Breast epithelium (tissue), 4 donors: ENCODE measurements around the gene CAMK2A. TPM values are rescaled to one million over a fixed set of nuclear protein-coding genes. Genes with fewer than 3 reads are reported as not detected.

ENCODE experiments used
- DNase-seq, 2 donors: peaks; one replicate each; pipeline ENCODE4 v3.0.0-alpha.2; 2019; ENCODE audit warnings: low spot score in 2 of 2
- H3K27ac ChIP-seq, 2 donors: fragments of 200-600 bp; sonication (generic) in 1 of 2; one replicate each; pipeline ENCODE4 v1.5.1; 2016 to 2019; ENCODE audit warnings: mild to moderate bottlenecking in 1 of 2
- H3K27me3 ChIP-seq, 2 donors: fragments of 200-600 bp; sonication (generic) in 1 of 2; one replicate each; pipeline versions ENCODE4 v1.5.1 to v1.6.0; 2017 to 2019; ENCODE audit warnings: control low read depth in 1 of 2, mild to moderate bottlenecking in 1 of 2
- H3K36me3 ChIP-seq: fragments of 200-600 bp; one replicate; pipeline ENCODE4 v1.5.1; 2019
- H3K4me1 ChIP-seq, 2 donors: fragments of 200-600 bp; sonication (generic); one replicate each; pipeline ENCODE4 v1.5.1; 2016 to 2019; ENCODE audit warnings: control low read depth in 1 of 2
- H3K4me3 ChIP-seq, 3 donors: fragments of 200-600 bp; sonication (generic); 1 replicate in 2 of 3; 2 replicates in 1 of 3; pipeline ENCODE4 v1.5.1; 2016 to 2019; ENCODE audit warnings: mild to moderate bottlenecking in 3 of 3, moderate library complexity in 2 of 3
- H3K9me3 ChIP-seq, 2 donors: fragments of 200-600 bp; sonication (generic) in 1 of 2; one replicate each; pipeline ENCODE4 v1.5.1; 2016 to 2019; ENCODE audit warnings: control low read depth in 1 of 2
- CTCF ChIP-seq, 3 donors: fragments of 450-650 bp; IDR thresholded peaks; one replicate each; pipeline ENCODE4 v1.5.1; 2016 to 2017; ENCODE audit warnings: antibody characterized with exemption in 3 of 3, mild to moderate bottlenecking in 3 of 3, moderate library complexity in 3 of 3
- POLR2A ChIP-seq: fragments of 450-650 bp; IDR thresholded peaks from one replicate; pipeline ENCODE4 v1.6.1; 2016; ENCODE audit warnings: antibody characterized with exemption, mild to moderate bottlenecking, moderate library complexity
- POLR2AphosphoS5 ChIP-seq, 3 donors: sonication (generic); formaldehyde crosslinking; IDR thresholded peaks; one replicate each; pipeline ENCODE4 v1.6.1; 2017; ENCODE audit warnings: antibody characterized with exemption in 3 of 3
- intact Hi-C: fragments of 100-400 bp; cut with DNase I; formaldehyde crosslinking; loops from one replicate; pipeline ENCODE4 v1.15.1; 2023; ENCODE audit warnings: low total_unique reads
- total RNA-seq, 3 donors: library from RNA; depleted of rRNA; stranded (reverse); fragments of >200 nt; gene quantifications; one replicate each; pipeline ENCODE4 v1.1.0, GENCODE V29; 2016

Gene CAMK2A
- total RNA-seq, 3 donors from 2014 or later, result under 0.01 TPM; not detected in 2

GRCh38 chr5:150172556-150172955, 117.0 kb downstream of the CAMK2A start:
- H3K4me3 ChIP-seq, result no peak overlapping the region
- H3K27me3 ChIP-seq, result no peaks in the 10 kb centered on the region
- H3K9me3 ChIP-seq, result no peaks in the 10 kb centered on the region
- DNase-seq, result no peak
- intact Hi-C loops, result no loop called here
- no peak overlapping the region for H3K27ac ChIP-seq
- no peaks in the 10 kb centered on the region for H3K36me3 ChIP-seq
- no peaks in the 10 kb centered on the region for H3K4me1 ChIP-seq
- TF ChIP-seq POLR2AphosphoS5 (IDR thresholded peaks at IDR 0.05) (no peak), POLR2A (no peak), CTCF (IDR thresholded peaks at IDR 0.05) (no peak)

GRCh38 chr5:150172145-150172544, 117.4 kb downstream of the CAMK2A start:
- no peak for DNase-seq
- no peak overlapping the region for H3K4me3 ChIP-seq
- peaks cover 0 to 3% of the 10 kb centered on the region in 2 donors for H3K27me3 ChIP-seq
- no peak for TF ChIP-seq CTCF (IDR thresholded peaks at IDR 0.05)
- TF ChIP-seq POLR2AphosphoS5 (IDR thresholded peaks at IDR 0.05), result no peak
- no peak for TF ChIP-seq POLR2A
- intact Hi-C loops, result no loop called here
- no peaks in the 10 kb centered on the region for H3K4me1 ChIP-seq
- no peaks in the 10 kb centered on the region for H3K9me3 ChIP-seq
- H3K27ac ChIP-seq, result no peak overlapping the region
- no peaks in the 10 kb centered on the region for H3K36me3 ChIP-seq

Other genes with a start within 250 kb of the CAMK2A start
- gene CSF1R, start 203.2 kb downstream of the CAMK2A start, total RNA-seq, result 10 to 100 TPM; 11.5 to 79.0 (median 24.1) TPM
- 100 to 1,000 TPM in 2 of 3 donors, 10 to 100 TPM in 1; 53.7 to 243 (median 146) TPM for gene PDGFRB, start 133.9 kb downstream of the CAMK2A start, total RNA-seq
- gene CDX1, start 123.0 kb downstream of the CAMK2A start, total RNA-seq, result 1 to 10 TPM in 1 of 3 donors, not detected in 2; 1.3 TPM
- under 1 TPM in 2 of 3 donors, not detected in 1; 0.15 to 0.16 TPM for gene SLC6A7, start 99.7 kb downstream of the CAMK2A start, total RNA-seq
- 1 to 10 TPM in 1 of 3 donors, under 1 TPM in 2; 0.48 to 1.3 (median 0.98) TPM for gene ARSI, start 13.1 kb upstream of the CAMK2A start, total RNA-seq
- 10 to 100 TPM; 20.6 to 37.7 (median 36.1) TPM for gene TCOF1, start 67.9 kb upstream of the CAMK2A start, total RNA-seq
- 100 to 1,000 TPM; 382 to 393 (median 392) TPM for gene CD74, start 123.1 kb upstream of the CAMK2A start, total RNA-seq
- gene RPS14, start 160.0 kb upstream of the CAMK2A start, total RNA-seq, result 1,000 to 10,000 TPM; 3,271 to 4,472 (median 4,011) TPM
- gene NDST1, start 218.4 kb upstream of the CAMK2A start, total RNA-seq, result 10 to 100 TPM; 46.7 to 92.3 (median 74.1) TPM